AG10803 (cell line): ENCODE measurements around the gene SGIP1.

Source experiments
- DNase-seq: peaks from one replicate; pipeline ENCODE4 v3.0.0; 2010; ENCODE audit warnings: low read depth
- H3K4me3 ChIP-seq: 2 replicates; pipeline ENCODE4 v1.5.1; 2011; ENCODE audit warnings: mild to moderate bottlenecking, low read length, control low read depth
- CTCF ChIP-seq: conservative IDR thresholded peaks from 2 replicates; pipeline ENCODE4 v1.5.1; 2011; ENCODE audit warnings: mild to moderate bottlenecking, low read length, control low read depth, inconsistent platforms

Gene SGIP1

GRCh38 chr1:66528580-66528979 is 5.4 kb upstream of the SGIP1 start:
- no peak for DNase-seq
- no peak overlapping the region for H3K4me3 ChIP-seq
- no peak for TF ChIP-seq CTCF

GRCh38 chr1:66532214-66532613 is 1.7 kb upstream of the SGIP1 start:
- H3K4me3 ChIP-seq, result no peak overlapping the region
- no peak for DNase-seq

GRCh38 chr1:66532798-66533783 is 862 bp upstream of the SGIP1 start:
- peak overlapping the region; percentile 74 for H3K4me3 ChIP-seq
- no peak for TF ChIP-seq CTCF
- peak; percentile 89 for DNase-seq

More at GRCh38 chr1:66532214-66532613, 1.7 kb upstream of the SGIP1 start:
- no peak for TF ChIP-seq CTCF

GRCh38 chr1:66535061-66535460 is 1.1 kb downstream of the SGIP1 start:
- no peak for TF ChIP-seq CTCF
- DNase-seq, result no peak
- peak overlapping the region; percentile 74 for H3K4me3 ChIP-seq

GRCh38 chr1:66535853-66536252 is 1.9 kb downstream of the SGIP1 start:
- TF ChIP-seq CTCF, result no peak
- DNase-seq, result no peak
- peak overlapping the region; percentile 74 for H3K4me3 ChIP-seq

GRCh38 chr1:66537718-66538117 is 3.8 kb downstream of the SGIP1 start:
- no peak overlapping the region for H3K4me3 ChIP-seq
- no peak for DNase-seq
- TF ChIP-seq CTCF, result no peak

GRCh38 chr1:66539491-66539890 is 5.5 kb downstream of the SGIP1 start:
- no peak overlapping the region for H3K4me3 ChIP-seq
- no peak for TF ChIP-seq CTCF
- no peak for DNase-seq
